Thoracic aorta (tissue), 2 donors: ENCODE measurements around the gene PTCD2. TPM values are rescaled to one million over a fixed set of nuclear protein-coding genes. Genes with fewer than 3 reads are reported as not detected.

Source experiments
- ATAC-seq: fragments of 150-250 bp; one replicate; pipeline ENCODE4 v1.8.0; 2017; ENCODE audit warnings: low read depth; ENCODE audit not compliant: insufficient number of reproducible peaks, low FRiP score
- DNase-seq: peaks from one replicate; pipeline ENCODE4 v3.0.0-alpha.2; 2020; ENCODE audit warnings: low spot score
- H3K27ac ChIP-seq, 2 donors: fragments of 200-600 bp; sonication (generic); 1 replicate in 1 of 2; 2 replicates in 1 of 2; pipeline ENCODE4 v1.5.1; 2016; ENCODE audit warnings: mild to moderate bottlenecking in 2 of 2, moderate library complexity in 2 of 2
- H3K27me3 ChIP-seq: fragments of 200-600 bp; sonication (generic); replicated peaks from 2 replicates; pipeline ENCODE4 v1.6.0; 2016; ENCODE audit warnings: mild to moderate bottlenecking; ENCODE audit not compliant: insufficient read depth
- H3K36me3 ChIP-seq: fragments of 200-600 bp; sonication (generic); one replicate; pipeline ENCODE4 v1.5.1; 2016
- H3K4me1 ChIP-seq, 2 donors: fragments of 200-600 bp; sonication (generic); 1 replicate in 1 of 2; 2 replicates in 1 of 2; pipeline versions ENCODE4 v1.5.1 to v1.6.0; 2016; ENCODE audit warnings: low read depth in 2 of 2, mild to moderate bottlenecking in 1 of 2; ENCODE audit not compliant: control insufficient read depth in 1 of 2
- H3K4me3 ChIP-seq: fragments of 200-600 bp; sonication (generic); 2 replicates; pipeline ENCODE4 v1.5.1; 2016; ENCODE audit warnings: mild to moderate bottlenecking
- H3K9me3 ChIP-seq: fragments of 200-600 bp; sonication (generic); 2 replicates; pipeline ENCODE4 v1.5.1; 2016
- total RNA-seq, 2 donors: library from RNA; depleted of rRNA; stranded (reverse); fragments of >200 nt; gene quantifications; one replicate each; pipeline versions ENCODE4 v1.1.0 to v1.2.3, GENCODE V29; 2016
- TF ChIP-seq, protein P1 (sequence below): fragments of 200-600 bp; sonication (generic); IDR thresholded peaks from one replicate; pipeline ENCODE4 v1.5.1; 2019; ENCODE audit warnings: antibody characterized with exemption

PTCD2 gene
- total RNA-seq, 2 donors from 2014 or later = 2.8 to 5.3 TPM

DNA sequence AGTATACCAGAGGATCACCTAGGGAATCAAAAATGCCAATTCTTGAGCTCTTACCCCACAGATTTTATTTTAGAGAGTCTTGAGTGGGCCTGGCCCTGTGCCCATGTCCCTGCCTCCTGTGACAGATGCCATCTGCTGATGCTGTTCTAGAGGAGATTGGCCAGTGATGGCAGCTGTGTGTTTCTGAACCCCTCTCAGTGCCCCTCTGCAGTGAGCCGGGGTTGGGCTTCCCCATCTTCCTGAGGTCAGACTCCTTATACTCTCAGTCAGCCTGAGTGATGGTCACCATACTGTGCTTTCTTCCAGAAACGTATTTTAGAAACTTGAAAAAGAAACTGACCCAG is 6.1 kb downstream of the PTCD2 start:
- Histone ChIP-seq H3K9me3 (no peaks in the 10 kb centered on the region), H3K4me1 (peaks cover 0 to 1% of the 10 kb centered on the region in 2 donors), H3K4me3 (no peak overlapping the region), H3K36me3 (peaks cover 6% of the 10 kb centered on the region), H3K27ac (no peak overlapping the region), H3K27me3 (no peaks in the 10 kb centered on the region)
- DNase-seq = no peak
- TF ChIP-seq, protein P1, sequence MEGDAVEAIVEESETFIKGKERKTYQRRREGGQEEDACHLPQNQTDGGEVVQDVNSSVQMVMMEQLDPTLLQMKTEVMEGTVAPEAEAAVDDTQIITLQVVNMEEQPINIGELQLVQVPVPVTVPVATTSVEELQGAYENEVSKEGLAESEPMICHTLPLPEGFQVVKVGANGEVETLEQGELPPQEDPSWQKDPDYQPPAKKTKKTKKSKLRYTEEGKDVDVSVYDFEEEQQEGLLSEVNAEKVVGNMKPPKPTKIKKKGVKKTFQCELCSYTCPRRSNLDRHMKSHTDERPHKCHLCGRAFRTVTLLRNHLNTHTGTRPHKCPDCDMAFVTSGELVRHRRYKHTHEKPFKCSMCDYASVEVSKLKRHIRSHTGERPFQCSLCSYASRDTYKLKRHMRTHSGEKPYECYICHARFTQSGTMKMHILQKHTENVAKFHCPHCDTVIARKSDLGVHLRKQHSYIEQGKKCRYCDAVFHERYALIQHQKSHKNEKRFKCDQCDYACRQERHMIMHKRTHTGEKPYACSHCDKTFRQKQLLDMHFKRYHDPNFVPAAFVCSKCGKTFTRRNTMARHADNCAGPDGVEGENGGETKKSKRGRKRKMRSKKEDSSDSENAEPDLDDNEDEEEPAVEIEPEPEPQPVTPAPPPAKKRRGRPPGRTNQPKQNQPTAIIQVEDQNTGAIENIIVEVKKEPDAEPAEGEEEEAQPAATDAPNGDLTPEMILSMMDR = no peak
- ATAC-seq = no peak

DNA sequence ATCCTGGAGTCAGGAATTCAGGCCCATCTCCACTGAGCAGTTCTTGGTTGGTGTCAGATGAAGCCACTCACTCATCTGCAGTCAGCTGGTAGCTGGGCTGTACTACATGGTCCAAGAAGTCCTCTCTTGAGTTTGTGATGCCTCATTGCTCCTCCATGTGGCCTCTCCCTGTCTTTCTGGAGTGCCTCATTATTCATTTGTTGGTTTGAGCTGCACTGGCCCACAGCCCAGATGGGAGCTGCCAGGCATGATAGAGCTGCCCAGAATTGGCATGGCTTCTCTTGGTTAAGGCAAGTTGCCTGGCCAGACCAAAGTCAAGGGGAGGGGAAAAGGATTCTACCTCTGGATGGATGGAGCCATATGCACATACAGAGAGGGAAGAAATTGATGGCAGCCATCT is 8.0 kb downstream of the PTCD2 start:
- H3K4me1 ChIP-seq = no peaks in the 10 kb centered on the region
- H3K9me3 ChIP-seq = no peaks in the 10 kb centered on the region
- H3K4me3 ChIP-seq = no peak overlapping the region
- no peaks in the 10 kb centered on the region for H3K27me3 ChIP-seq
- H3K27ac ChIP-seq = no peak overlapping the region
- ATAC-seq = no peak
- DNase-seq = no peak
- peaks cover 6% of the 10 kb centered on the region for H3K36me3 ChIP-seq
- TF ChIP-seq, protein P1 = no peak

DNA sequence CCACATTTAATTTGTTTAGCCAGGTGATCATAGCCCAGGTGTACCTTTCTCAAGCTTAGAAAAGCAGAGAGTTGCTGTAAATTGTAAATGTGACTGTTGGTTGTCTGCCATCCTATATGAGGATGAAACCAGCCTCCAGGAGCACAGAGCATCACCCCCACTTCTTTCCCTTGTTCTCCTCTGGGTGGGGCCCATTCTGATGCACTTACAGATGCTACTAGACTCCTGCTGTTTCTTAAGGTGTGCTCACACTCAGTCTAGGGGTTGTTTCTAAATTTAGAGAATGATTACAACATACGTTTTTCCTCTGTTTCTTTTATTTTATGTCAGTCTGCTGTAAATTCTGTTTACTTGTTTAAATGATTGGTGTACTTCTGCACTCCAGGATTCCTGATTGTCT is 10.5 kb downstream of the PTCD2 start:
- no peak for DNase-seq
- Histone ChIP-seq H3K27me3 (no peaks in the 10 kb centered on the region), H3K36me3 (peaks cover 9% of the 10 kb centered on the region), H3K27ac (no peak overlapping the region), H3K9me3 (no peaks in the 10 kb centered on the region), H3K4me3 (no peak overlapping the region), H3K4me1 (no peaks in the 10 kb centered on the region)
- ATAC-seq = no peak
- TF ChIP-seq, protein P1 = no peak

DNA sequence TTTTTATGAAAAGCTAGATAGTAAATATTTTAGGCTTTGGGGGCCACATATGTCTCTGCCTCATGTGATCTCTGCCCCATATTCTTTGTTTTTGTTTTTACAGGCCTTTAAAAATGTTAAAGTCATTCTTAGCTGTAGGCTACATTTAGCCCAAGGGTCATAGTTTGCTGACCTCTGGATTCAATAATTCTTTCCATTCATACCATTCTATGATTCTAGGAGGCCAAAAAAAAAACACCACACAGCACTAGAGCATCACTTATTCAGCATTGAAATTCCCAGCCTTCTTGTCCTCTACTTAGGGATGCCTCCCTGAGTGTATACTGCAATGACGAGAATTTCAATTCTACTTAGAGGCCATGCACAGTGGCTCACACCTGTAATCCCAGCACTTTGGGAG is 17.0 kb downstream of the PTCD2 start:
- Histone ChIP-seq H3K4me1 (no peaks in the 10 kb centered on the region), H3K27me3 (no peaks in the 10 kb centered on the region), H3K27ac (no peak overlapping the region), H3K9me3 (no peaks in the 10 kb centered on the region), H3K4me3 (no peak overlapping the region), H3K36me3 (peaks cover 13% of the 10 kb centered on the region)
- TF ChIP-seq, protein P1 = no peak
- ATAC-seq (no peak), DNase-seq (no peak)

DNA sequence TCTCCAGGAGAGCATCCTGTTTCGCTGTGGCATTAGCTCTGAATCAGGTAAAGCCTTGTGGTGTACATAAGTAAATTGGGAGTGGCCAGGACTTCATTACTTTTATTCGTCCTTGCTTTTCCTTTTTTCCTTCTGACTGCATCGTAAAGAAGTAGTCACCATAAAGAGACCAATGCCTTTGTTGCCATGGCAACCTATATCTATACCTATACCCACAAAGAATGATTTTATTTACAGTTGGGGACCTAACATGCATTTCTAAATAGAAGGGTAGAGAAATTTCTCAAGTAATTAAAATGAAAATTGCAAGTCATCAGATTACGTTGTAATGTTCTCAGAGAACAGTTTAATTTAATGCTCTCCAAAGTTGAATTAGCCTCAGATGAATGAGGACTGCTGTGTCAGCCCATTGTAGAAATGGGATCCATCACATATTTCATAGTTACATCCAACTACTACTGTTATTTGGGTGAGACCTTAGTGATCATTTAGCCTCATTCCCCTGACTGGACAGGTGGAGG is 18.6 kb downstream of the PTCD2 start:
- Histone ChIP-seq H3K4me3 (no peak overlapping the region), H3K27me3 (no peaks in the 10 kb centered on the region), H3K4me1 (no peaks in the 10 kb centered on the region), H3K9me3 (no peaks in the 10 kb centered on the region), H3K36me3 (peaks cover 20% of the 10 kb centered on the region), H3K27ac (no peak overlapping the region)
- ATAC-seq = no peak
- no peak for DNase-seq
- TF ChIP-seq, protein P1 = no peak
